GM10248 (cell line): Measurements from ENCODE around the gene SH3GL3.

Experiments
- CTCF ChIA-PET: fragments of 300-600 bp; sonication (Branson Sonifier 250); formaldehyde crosslinking; extraction: SDS; loops from one replicate; lab custom pipeline; 2021; ENCODE audit warnings: antibody characterized with exemption; lab: Yijun Ruan, JAX
- POLR2A ChIA-PET: fragments of 350-650 bp; sonication (Branson Sonifier 250); formaldehyde crosslinking; extraction: SDS; loops from one replicate; lab custom pipeline; 2020; ENCODE audit warnings: antibody characterized with exemption; lab: Yijun Ruan, JAX
- DNase-seq: peaks from one replicate; pipeline ENCODE4 v3.0.0; 2012; ENCODE audit errors: extremely low spot score
- CTCF ChIP-seq: IDR thresholded peaks from 2 replicates; pipeline ENCODE4 v1.5.1; 2012; ENCODE audit warnings: mild to moderate bottlenecking, low read depth; ENCODE audit errors: extremely low read depth, missing control alignments, control extremely low read depth

Gene SH3GL3

GRCh38 chr15:83476066-83476465 lies 28.9 kb downstream of the SH3GL3 start:
- POLR2A ChIA-PET, result no interaction called here
- no peak for DNase-seq
- CTCF ChIA-PET, result no interaction called here
- TF ChIP-seq CTCF, result no peak

GRCh38 chr15:83476708-83477107 lies 29.6 kb downstream of the SH3GL3 start:
- CTCF ChIA-PET, result no interaction called here
- no peak for TF ChIP-seq CTCF
- DNase-seq, result no peak
- POLR2A ChIA-PET, result no interaction called here

GRCh38 chr15:83477172-83477807 lies 30.1 kb downstream of the SH3GL3 start:
- CTCF ChIA-PET, result no interaction called here
- TF ChIP-seq CTCF, result no peak
- POLR2A ChIA-PET, result no interaction called here
- DNase-seq, result no peak

- ChIA-PET CTCF (interaction anchor here (1.3 to 1.8 kb wide), 2 partner anchors 32 to 42 kb away, joined by 3 to 4 read pairs; no protein-coding TSS in a partner anchor), POLR2A (no interaction called here)
- TF ChIP-seq CTCF, result no peak
- no peak for DNase-seq
These were observed 30.8 kb downstream of the SH3GL3 start for GRCh38 chr15:83477808-83478537.

- ChIA-PET CTCF (no interaction called here), POLR2A (no interaction called here)
- no peak for TF ChIP-seq CTCF
- no peak for DNase-seq
These were observed 36.5 kb downstream of the SH3GL3 start for GRCh38 chr15:83483612-83484011.

- TF ChIP-seq CTCF, result no peak
- DNase-seq, result no peak
- ChIA-PET CTCF (no interaction called here), POLR2A (no interaction called here)
These were observed 37.5 kb downstream of the SH3GL3 start for GRCh38 chr15:83484636-83485035.
